BJ (cell line): Measurements from ENCODE around the gene PTGDS. TPM values are rescaled to one million over a fixed set of nuclear protein-coding genes. Genes with fewer than 3 reads are reported as not detected.

ENCODE experiments used
- CTCF ChIA-PET: fragments of 350-600 bp; formaldehyde crosslinking; extraction: SDS; loops from one replicate; lab custom pipeline; 2021; ENCODE audit warnings: antibody characterized with exemption, inconsistent platforms; lab: Yijun Ruan, JAX
- POLR2A ChIA-PET: fragments of 300-600 bp; sonication (Branson Sonifier 250); formaldehyde crosslinking; extraction: SDS; loops from one replicate; lab custom pipeline; 2021; ENCODE audit warnings: antibody characterized with exemption; lab: Charles Lee
- DNase-seq: peaks from one replicate; pipeline ENCODE4 v3.0.0-alpha.2; 2011; ENCODE audit warnings: low read depth
- H3K27me3 ChIP-seq: 2 replicates; pipeline ENCODE4 v1.6.0; 2011; ENCODE audit warnings: low read length; ENCODE audit not compliant: control insufficient read depth, insufficient read depth
- H3K36me3 ChIP-seq: 2 replicates; pipeline ENCODE4 v1.5.1; 2011; ENCODE audit warnings: low read length; ENCODE audit not compliant: control insufficient read depth, insufficient read depth
- H3K4me3 ChIP-seq: 2 replicates; pipeline ENCODE4 v1.5.1; 2011; ENCODE audit warnings: low read depth, mild to moderate bottlenecking, control low read depth, low read length
- CTCF ChIP-seq: IDR thresholded peaks from 2 replicates; pipeline ENCODE4 v1.5.1; 2011; ENCODE audit warnings: low read depth, mild to moderate bottlenecking, control low read depth, inconsistent platforms, low read length, moderate library complexity; ENCODE audit not compliant: insufficient read depth
- polyA plus RNA-seq: library from polyadenylated mRNA; depleted of rRNA; stranded (reverse); fragments of >200 nt; gene quantifications from 2 replicates; pipeline ENCODE4 v1.2.3, GENCODE V29; 2011

PTGDS gene
- polyA plus RNA-seq, 1 experiment, result 0.58 TPM

- CTCF ChIA-PET, result interaction anchor here (1.9 kb wide), 1 partner anchor 8 kb away, joined by 5 read pairs; no protein-coding TSS in a partner anchor
- no peak for DNase-seq
- POLR2A ChIA-PET, result no interaction called here
- H3K27me3 ChIP-seq, result no peaks in the 10 kb centered on the region
- H3K36me3 ChIP-seq, result peaks cover 28% of the 10 kb centered on the region
- TF ChIP-seq CTCF, result no peak
- H3K4me3 ChIP-seq, result no peak overlapping the region
These were observed 37.2 kb upstream of the PTGDS start for GRCh38 chr9:136939996-136940525.

- ChIA-PET CTCF (no interaction called here), POLR2A (no interaction called here)
- Histone ChIP-seq H3K27me3 (no peaks in the 10 kb centered on the region), H3K4me3 (no peak overlapping the region), H3K36me3 (peaks cover 28% of the 10 kb centered on the region)
- no peak for DNase-seq
- no peak for TF ChIP-seq CTCF
These were observed 36.6 kb upstream of the PTGDS start for GRCh38 chr9:136940526-136941230.

- DNase-seq, result no peak
- POLR2A ChIA-PET, result no interaction called here
- Histone ChIP-seq H3K4me3 (no peak overlapping the region), H3K27me3 (no peaks in the 10 kb centered on the region), H3K36me3 (peaks cover 28% of the 10 kb centered on the region)
- CTCF ChIA-PET, result no interaction called here
- no peak for TF ChIP-seq CTCF
These were observed 35.8 kb upstream of the PTGDS start for GRCh38 chr9:136941231-136942111.

GRCh38 chr9:136942112-136942880, 35.0 kb upstream of the PTGDS start:
- Histone ChIP-seq H3K36me3 (peaks cover 28% of the 10 kb centered on the region), H3K4me3 (no peak overlapping the region), H3K27me3 (no peaks in the 10 kb centered on the region)
- DNase-seq, result no peak
- ChIA-PET CTCF (no interaction called here), POLR2A (no interaction called here)
- no peak for TF ChIP-seq CTCF
